OCI-LY1 (cell line): ENCODE results near the gene BTRC.

Source experiments
- EZH2 ChIP-seq: fragments of 200-600 bp; sonication (generic), shearing (Covaris generic); IDR thresholded peaks from 2 replicates; pipeline ENCODE4 v1.8.0; 2017; ENCODE audit warnings: borderline replicate concordance, mixed run types, mild to moderate bottlenecking, antibody characterized with exemption, low read length, moderate library complexity, mixed read lengths
- TF ChIP-seq, protein P1 (sequence below): fragments of 200-600 bp; sonication (generic), shearing (Covaris generic); IDR thresholded peaks from 2 replicates; pipeline ENCODE4 v1.5.1; 2017; ENCODE audit warnings: mild to moderate bottlenecking, antibody characterized with exemption, low read length, moderate library complexity, mixed read lengths

DNA sequence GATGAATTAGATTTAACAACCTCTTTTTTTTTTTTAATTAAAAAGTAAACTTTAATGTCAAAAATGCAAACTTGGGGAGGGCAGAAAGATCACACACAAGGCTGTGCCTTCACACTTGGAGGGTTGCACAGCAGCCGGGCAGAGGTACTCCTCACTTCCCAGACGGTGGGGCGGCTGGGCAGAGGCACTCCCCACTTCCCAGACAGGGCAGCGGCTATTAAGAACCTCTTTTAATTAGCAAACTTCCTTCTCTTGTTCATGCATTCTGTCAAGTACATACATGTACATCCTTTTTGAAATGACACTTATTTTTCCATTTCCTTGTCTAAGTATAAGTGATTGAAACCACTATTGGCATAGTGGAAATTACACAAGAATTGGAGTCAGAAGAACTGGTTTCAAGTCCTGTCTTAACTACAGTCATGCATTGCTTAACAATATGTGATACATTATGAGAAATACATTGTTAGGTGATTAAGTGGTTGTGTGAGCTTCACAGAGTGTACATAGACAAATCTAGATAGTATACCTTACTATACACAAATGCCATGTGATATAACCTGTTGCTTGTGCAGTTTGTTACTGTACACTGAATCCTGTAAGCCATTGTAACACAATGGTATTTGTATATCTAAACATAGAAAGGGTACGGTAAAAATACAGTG is 26.5 kb downstream of the BTRC start:
- TF ChIP-seq, protein P1, sequence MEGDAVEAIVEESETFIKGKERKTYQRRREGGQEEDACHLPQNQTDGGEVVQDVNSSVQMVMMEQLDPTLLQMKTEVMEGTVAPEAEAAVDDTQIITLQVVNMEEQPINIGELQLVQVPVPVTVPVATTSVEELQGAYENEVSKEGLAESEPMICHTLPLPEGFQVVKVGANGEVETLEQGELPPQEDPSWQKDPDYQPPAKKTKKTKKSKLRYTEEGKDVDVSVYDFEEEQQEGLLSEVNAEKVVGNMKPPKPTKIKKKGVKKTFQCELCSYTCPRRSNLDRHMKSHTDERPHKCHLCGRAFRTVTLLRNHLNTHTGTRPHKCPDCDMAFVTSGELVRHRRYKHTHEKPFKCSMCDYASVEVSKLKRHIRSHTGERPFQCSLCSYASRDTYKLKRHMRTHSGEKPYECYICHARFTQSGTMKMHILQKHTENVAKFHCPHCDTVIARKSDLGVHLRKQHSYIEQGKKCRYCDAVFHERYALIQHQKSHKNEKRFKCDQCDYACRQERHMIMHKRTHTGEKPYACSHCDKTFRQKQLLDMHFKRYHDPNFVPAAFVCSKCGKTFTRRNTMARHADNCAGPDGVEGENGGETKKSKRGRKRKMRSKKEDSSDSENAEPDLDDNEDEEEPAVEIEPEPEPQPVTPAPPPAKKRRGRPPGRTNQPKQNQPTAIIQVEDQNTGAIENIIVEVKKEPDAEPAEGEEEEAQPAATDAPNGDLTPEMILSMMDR: no peak
- no peak for TF ChIP-seq EZH2
